Astrocyte (in vitro differentiated cells and primary cell): ENCODE results near the gene BBOX1.

Experiments
- CTCF ChIP-seq: IDR thresholded peaks from 2 replicates; pipeline ENCODE4 v1.5.1; 2011; ENCODE audit warnings: low read depth, mild to moderate bottlenecking, inconsistent platforms, low read length, moderate library complexity; ENCODE audit not compliant: insufficient read depth
- EZH2 ChIP-seq: IDR thresholded peaks from 2 replicates; pipeline ENCODE4 v1.6.1; 2012; ENCODE audit warnings: mild to moderate bottlenecking, low read length, inconsistent platforms; ENCODE audit not compliant: insufficient read depth

- TF ChIP-seq CTCF (no peak), EZH2 (no peak)
Measured at GRCh38 chr11:27029966-27030365, 10.6 kb upstream of the BBOX1 start.
